HG03039 (cell line): ENCODE data around the gene ADCK2.
A peak's percentile ranks its signal among the peaks of the same experiment; 100 is the strongest.
"Not testable (repeated sequence)": the region's sequence is repeated elsewhere in the genome, so short reads cannot be mapped to it uniquely, and the experiment has no call there.

Experiments
- ATAC-seq: cut with Tn5 transposase; IDR thresholded peaks from one replicate; pipeline ENCODE4 v1.9.1; 2021; ENCODE audit warnings: mild to moderate bottlenecking, moderate library complexity; ENCODE audit not compliant: unreplicated experiment

Gene ADCK2

DNA sequence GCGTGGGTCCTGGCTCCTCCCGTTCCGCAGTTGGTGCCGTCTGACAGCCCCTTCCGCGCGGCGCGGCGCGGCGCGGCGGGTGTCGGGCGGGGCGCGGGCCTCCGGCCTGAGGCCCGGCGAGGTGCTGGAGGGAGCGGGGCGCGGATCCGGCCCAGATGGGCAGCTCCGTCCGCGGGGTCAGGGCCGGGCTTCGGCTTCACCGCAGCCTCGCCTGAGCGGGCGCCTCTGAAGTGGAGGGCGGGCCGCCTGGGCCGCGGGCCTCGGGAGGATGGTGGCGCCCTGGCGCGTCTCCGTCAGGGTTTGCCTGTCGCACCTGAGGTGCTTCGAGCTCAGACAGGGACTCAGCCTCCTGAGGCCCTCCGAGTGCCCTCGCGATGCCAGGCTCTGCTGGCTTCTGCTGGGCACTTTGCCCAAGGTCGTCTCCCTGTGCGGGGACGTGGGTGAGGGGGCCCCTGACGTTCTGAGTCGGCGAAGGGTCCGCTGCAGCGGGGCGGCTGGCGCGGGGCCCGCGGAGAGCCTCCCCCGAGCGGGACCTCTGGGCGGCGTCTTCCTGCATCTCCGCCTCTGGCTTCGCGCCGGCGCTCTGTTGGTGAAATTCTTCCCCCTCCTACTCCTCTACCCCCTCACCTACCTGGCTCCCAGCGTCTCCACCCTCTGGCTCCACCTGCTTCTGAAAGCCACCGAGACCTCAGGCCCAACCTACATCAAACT lies 473 bp downstream of the ADCK2 start:
- peak; percentile 37 for ATAC-seq

- no peak for ATAC-seq
These were observed 1.0 kb downstream of the ADCK2 start for GRCh38 chr7:140673774-140674155.

DNA sequence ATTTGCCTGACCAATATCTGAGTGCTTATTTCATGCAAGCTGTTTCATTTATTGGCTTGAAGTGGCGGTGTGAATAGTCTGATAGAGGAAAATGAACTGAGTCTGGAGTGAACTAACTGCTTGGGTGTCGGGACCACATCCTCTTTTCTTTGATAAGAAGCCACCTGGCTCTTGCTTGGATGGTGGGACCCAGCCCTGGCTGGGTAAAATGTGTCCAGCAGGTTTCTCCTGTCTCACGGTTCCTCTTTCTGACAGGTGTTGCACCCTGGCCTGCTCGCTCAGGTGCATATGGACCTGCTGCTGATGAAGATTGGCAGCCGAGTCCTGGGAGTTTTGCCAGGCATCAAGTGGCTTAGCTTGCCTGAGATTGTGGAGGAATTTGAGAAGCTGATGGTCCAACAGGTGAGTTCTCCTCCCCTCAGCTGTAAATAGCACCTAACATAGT lies 1.6 kb downstream of the ADCK2 start:
- no peak for ATAC-seq

DNA sequence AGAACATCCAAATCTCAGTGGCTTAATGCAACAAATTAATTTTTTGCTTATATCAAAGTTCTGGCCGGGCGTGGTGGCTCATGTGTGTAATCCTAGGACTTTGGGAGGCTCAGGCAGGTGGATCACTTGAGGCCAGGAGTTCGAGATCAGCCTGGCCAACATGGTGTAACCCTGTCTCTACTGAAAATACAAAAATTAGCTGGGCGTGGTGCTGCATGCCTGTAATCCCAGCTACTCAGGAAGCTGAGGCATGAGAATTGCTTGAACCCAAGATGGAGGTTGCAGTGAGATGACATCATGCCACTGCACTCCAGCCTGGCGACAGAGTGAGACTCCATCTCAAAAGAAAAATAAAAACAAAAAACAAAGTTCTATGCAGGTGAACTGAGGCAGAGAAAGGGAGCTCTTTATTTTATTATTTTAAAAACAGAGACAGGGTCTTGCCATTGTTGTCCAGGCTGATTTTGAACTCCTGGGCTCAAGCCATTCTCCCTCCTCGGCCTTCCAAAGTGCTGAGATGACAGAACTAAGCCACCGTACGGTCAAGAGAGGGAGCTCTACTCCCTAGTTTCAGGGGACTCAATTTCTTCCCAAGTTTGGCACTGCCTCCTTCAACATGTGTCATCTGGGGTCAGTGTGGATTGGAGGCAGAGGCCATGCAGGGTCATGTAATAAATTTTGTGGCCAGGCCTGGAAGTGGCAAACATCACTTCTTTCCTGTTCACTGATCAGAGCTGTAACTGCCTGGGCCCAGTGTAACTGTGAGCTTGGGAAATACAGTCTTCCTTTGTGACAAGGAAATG lies 2.4 kb downstream of the ADCK2 start:
- no peak for ATAC-seq

DNA sequence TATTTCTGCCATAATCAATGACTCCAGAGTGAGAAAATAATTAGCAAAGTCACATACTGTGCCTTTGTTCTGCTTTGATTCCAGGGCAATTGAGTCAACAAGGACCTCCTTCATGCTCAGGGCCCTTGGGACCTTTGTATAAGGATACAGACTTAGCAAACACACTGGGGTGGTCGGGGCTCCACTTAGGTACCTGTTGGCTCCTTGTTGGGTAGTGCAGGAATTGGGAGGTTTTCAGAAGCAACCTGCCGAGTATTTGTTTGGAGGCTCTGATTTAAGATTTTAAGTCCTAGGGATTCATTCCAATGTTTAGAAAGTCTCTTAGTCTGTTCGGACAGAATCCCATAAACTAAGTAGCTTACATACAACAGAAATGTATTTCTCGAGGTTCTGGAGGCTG lies 3.0 kb downstream of the ADCK2 start:
- ATAC-seq = no peak

DNA sequence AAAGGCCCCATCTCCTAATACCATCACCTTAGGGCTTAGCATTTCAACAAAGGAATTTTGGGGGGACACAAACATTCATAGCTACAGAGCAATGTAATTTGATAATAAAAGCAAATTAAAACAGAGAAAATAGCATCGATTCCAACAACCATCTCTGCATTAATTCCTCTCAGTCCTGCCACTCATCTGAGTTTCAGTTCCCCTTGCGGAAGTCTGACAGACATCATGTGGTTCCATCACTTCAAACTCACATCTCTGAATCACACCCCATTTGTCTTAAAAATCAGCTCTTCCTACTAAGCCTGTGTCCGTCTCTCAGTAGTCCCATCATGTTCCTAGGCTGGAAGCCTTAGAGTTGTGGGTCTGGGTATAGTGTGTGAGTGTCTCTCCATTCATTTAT lies 3.6 kb downstream of the ADCK2 start:
- ATAC-seq = peak; percentile 36

GRCh38 chr7:140676956-140677355 lies 4.2 kb downstream of the ADCK2 start:
- not testable (repeated sequence) for ATAC-seq

GRCh38 chr7:140677496-140677895 lies 4.8 kb downstream of the ADCK2 start:
- no peak for ATAC-seq

DNA sequence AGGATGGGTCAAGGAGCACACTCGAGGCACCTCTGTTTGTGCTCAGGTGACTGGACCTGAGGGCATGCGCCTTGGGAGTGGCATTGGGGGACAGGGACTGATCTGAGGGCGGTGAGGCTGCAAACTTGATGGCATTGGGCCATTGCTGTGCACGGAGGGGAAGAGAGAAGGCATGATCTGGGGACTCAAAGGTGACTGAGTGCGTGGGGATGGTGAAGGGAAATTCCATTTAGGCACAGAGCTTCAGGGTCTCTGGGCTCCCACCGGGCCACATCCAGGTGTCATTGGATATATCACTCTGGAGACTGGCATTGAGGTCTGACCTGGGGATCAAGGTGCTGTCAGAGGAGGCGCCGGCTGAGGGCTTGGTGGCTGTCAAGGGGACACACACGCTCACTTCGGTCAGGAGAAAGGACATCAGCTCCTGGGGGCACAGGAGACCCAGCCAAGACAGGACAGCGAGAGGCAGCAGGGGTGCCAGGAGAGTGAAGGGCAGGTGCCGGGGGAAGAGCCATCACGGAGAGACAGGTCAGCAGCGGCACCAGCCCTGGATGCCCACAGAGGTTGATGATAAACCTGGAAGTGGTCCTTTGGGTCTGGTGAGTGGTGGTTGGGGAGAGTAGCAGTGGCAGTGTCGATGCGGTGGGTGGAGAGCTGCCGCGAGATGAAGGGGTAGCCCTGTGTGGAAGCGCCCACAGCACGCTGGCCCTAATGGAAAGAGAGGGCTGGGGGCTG lies 5.5 kb downstream of the ADCK2 start:
- ATAC-seq = no peak

DNA sequence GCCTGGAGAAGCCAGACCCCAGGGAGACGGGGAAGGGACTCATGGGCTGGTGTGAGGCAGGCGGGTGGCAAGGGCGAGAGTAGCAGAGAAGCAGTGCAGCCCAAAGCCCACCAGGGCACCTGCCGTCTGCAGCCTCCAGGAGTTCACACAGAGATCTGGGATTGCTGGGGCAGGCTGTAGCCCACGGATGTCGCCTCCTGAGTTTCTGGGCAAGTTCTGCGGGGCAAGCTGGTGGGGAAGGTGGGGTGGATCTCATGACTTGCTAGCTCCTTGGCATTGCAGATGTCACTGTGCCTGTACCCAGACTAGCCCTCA lies 6.0 kb downstream of the ADCK2 start:
- ATAC-seq = no peak

- ATAC-seq = no peak
These were observed 6.4 kb downstream of the ADCK2 start for GRCh38 chr7:140679186-140679585.

DNA sequence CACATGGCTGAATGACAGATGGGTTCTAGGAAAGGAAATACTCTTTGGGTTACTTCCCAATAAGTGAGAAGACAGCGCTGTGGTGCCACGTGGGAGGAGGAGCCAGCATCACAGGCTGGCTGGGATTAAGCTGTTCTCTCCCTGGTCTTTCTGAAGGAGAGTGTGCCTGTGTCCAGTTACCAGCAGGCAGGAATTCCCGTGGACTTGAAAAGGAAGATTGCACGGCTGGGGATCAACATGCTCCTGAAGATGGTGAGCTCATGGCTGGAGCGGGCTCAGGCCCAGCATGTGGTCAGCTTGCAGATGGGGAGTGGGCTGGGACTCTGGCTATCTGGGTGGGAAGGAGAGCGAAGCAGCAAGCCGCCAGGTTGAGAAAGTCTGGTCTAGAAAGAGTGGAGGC lies 8.1 kb downstream of the ADCK2 start:
- ATAC-seq = no peak

- no peak for ATAC-seq
These were observed 9.0 kb downstream of the ADCK2 start for GRCh38 chr7:140681766-140682165.

- no peak for ATAC-seq
These were observed 10.9 kb downstream of the ADCK2 start for GRCh38 chr7:140683657-140684056.

GRCh38 chr7:140684066-140684950 lies 11.6 kb downstream of the ADCK2 start:
- no peak for ATAC-seq

GRCh38 chr7:140685407-140686087 lies 12.8 kb downstream of the ADCK2 start:
- no peak for ATAC-seq

- ATAC-seq = no peak
These were observed 14.2 kb downstream of the ADCK2 start for GRCh38 chr7:140686921-140687320.

DNA sequence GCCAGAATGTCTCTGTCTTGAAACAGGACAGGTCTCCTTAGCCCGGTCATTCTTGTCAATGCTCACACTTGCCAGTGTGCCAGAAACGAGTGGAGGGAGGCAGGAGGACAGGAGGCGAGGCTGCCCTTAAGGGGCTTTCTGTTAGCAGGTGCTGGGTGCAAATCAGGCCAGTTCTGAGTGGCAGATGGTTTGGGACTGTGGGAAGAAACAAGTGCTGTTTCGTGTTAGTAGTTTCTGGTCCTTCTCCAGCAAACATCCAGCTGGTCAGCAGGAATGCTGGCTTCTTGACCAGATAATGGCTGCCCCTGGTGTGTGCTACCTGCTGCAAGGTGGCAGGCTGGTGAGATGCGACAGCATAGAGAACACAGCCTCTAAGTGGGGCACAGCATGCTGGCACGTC lies 15.6 kb downstream of the ADCK2 start:
- no peak for ATAC-seq

- ATAC-seq = no peak
These were observed 16.7 kb downstream of the ADCK2 start for GRCh38 chr7:140689199-140690152.
